ENCODE data around the gene IGF2BP3. TPM values are rescaled to one million over a fixed set of nuclear protein-coding genes. Genes with fewer than 3 reads are reported as not detected.

The IGF2BP3 gene
- total RNA-seq, 1 experiment from 2014 or later: 80.2 TPM

DNA sequence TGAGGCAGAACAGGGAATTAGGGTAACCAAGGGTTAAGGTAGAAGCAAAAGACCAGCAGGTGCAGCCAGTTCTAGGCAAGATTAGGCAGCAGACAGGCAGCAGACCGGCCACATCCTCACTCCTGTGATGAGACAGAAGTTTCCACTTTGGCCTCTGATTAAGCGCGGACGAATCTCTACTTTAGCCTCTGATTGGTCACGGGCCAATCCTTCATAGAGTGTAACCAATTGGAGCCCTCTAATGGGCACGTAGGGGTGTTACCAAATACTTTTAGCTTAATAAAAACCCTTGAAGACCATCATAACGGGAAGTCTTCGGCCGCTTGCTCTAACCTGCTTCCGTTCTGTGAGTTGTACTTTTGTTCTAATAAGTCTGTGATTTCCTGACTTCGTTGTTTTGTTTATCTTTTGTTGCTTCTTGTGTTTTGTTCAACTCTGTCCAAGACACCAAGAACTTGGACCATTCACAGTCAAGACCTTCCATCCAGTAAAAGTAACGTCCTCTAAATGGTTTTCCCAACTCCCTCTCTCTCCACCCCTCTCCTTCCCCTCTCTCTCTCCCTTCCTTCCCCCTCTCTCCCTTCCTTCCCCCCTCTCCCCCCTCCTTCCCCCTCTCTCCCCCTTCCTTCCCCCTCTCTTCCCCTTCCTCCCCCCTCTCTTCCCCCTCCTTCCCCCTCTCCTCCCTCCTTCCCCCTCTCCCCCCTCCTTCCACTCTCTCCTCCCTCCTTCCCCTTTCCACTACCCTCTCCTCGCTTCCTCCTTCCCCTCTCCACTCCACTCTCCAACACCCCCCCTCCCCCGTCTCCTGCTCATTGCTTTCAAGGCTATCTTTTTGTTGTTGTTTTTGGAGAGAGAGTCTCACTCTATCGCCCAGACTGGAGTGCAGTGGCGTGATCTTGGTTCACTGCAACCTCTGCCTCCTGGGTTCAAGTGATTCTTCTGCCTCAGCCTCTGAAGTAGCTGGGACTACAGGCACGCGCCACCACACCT, 184.3 kb downstream of the IGF2BP3 start:
- TF ChIP-seq, protein P1, sequence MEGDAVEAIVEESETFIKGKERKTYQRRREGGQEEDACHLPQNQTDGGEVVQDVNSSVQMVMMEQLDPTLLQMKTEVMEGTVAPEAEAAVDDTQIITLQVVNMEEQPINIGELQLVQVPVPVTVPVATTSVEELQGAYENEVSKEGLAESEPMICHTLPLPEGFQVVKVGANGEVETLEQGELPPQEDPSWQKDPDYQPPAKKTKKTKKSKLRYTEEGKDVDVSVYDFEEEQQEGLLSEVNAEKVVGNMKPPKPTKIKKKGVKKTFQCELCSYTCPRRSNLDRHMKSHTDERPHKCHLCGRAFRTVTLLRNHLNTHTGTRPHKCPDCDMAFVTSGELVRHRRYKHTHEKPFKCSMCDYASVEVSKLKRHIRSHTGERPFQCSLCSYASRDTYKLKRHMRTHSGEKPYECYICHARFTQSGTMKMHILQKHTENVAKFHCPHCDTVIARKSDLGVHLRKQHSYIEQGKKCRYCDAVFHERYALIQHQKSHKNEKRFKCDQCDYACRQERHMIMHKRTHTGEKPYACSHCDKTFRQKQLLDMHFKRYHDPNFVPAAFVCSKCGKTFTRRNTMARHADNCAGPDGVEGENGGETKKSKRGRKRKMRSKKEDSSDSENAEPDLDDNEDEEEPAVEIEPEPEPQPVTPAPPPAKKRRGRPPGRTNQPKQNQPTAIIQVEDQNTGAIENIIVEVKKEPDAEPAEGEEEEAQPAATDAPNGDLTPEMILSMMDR (IDR thresholded peaks at IDR 0.05): no peak
- TF ChIP-seq TCF7L2 (IDR thresholded peaks at IDR 0.05; ENCODE audit: low read depth, low read length) (no peak), SIN3A (IDR thresholded peaks at IDR 0.05; ENCODE audit: borderline replicate concordance, insufficient read depth, low read depth, low read length) (no peak), POLR2AphosphoS5 (IDR thresholded peaks at IDR 0.05; ENCODE audit: low read depth, low read length) (no peak)
- TF ChIP-seq, protein P2, sequence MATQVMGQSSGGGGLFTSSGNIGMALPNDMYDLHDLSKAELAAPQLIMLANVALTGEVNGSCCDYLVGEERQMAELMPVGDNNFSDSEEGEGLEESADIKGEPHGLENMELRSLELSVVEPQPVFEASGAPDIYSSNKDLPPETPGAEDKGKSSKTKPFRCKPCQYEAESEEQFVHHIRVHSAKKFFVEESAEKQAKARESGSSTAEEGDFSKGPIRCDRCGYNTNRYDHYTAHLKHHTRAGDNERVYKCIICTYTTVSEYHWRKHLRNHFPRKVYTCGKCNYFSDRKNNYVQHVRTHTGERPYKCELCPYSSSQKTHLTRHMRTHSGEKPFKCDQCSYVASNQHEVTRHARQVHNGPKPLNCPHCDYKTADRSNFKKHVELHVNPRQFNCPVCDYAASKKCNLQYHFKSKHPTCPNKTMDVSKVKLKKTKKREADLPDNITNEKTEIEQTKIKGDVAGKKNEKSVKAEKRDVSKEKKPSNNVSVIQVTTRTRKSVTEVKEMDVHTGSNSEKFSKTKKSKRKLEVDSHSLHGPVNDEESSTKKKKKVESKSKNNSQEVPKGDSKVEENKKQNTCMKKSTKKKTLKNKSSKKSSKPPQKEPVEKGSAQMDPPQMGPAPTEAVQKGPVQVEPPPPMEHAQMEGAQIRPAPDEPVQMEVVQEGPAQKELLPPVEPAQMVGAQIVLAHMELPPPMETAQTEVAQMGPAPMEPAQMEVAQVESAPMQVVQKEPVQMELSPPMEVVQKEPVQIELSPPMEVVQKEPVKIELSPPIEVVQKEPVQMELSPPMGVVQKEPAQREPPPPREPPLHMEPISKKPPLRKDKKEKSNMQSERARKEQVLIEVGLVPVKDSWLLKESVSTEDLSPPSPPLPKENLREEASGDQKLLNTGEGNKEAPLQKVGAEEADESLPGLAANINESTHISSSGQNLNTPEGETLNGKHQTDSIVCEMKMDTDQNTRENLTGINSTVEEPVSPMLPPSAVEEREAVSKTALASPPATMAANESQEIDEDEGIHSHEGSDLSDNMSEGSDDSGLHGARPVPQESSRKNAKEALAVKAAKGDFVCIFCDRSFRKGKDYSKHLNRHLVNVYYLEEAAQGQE (IDR thresholded peaks at IDR 0.05; ENCODE audit: insufficient read depth in 1 of 2, low read depth in 2 of 2, low read length in 1 of 2): no peak
- in situ Hi-C loops (cut with HindIII; ENCODE audit: low pct_unique_long_range_greater_than_20kb, low sequenced_read_pairs): no loop called here
- DNase-seq (ENCODE audit: low read depth, low spot score): no peak
- BruUV-seq (replicated peaks): no TSS peak
- intact Hi-C loops (cut with micrococcal nuclease; ENCODE audit: unreplicated experiment): no loop called here
- no peaks in the 10 kb centered on the region for H3K4me1 ChIP-seq (ENCODE audit: control insufficient read depth, insufficient read depth, low read length)
- 0 out of 2 replicates have a peak, but pooled peaks have one; percentile 28 for ATAC-seq
- no peaks in the 10 kb centered on the region for H3K27me3 ChIP-seq (ENCODE audit: control insufficient read depth, insufficient read depth, low read length)
- ChIA-PET POLR2A (no interaction called here), CTCF (no interaction called here)
- H3K9me3 ChIP-seq (ENCODE audit: control insufficient read depth, insufficient read depth, low read depth, low read length): no peaks in the 10 kb centered on the region
- H3K27ac ChIP-seq (ENCODE audit: low read length): no peak overlapping the region
- H3K4me3 ChIP-seq (ENCODE audit: low read depth in 2 of 2, low read length in 2 of 2): no peak overlapping the region
- no peaks in the 10 kb centered on the region for H3K36me3 ChIP-seq (ENCODE audit: control insufficient read depth, insufficient read depth, low read length)

DNA sequence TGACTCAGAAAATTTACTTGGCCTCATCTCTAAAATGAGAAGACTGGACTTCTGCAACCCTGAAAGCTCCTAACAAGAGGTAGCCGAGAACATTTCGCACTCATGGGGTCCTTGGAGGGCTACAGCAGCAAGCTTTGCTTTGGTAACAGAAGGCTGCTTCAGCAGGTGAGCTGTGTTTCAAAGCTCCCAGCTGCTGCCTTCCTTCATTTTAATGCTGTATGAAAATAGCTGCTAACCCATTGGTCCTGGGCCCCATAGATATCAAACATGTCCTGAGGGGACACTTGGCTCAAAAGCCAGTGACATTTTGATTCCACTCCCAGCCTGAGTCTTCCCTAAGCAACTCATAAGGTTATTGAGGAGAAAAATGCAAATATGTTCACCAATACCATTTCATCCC, 185.4 kb downstream of the IGF2BP3 start:
- in situ Hi-C loops (cut with HindIII; ENCODE audit: low pct_unique_long_range_greater_than_20kb, low sequenced_read_pairs) (no loop called here), intact Hi-C loops (cut with micrococcal nuclease; ENCODE audit: unreplicated experiment) (no loop called here)
- no peaks in the 10 kb centered on the region for H3K36me3 ChIP-seq (ENCODE audit: control insufficient read depth, insufficient read depth, low read length)
- ATAC-seq (no peak), DNase-seq (ENCODE audit: low read depth, low spot score) (no peak)
- no peaks in the 10 kb centered on the region for H3K4me1 ChIP-seq (ENCODE audit: control insufficient read depth, insufficient read depth, low read length)
- ChIA-PET CTCF (interaction anchor here (0.5 kb wide), 1 partner anchor 50 kb away, joined by 4 read pairs; no protein-coding TSS in a partner anchor), POLR2A (no interaction called here)
- no peak overlapping the region for H3K4me3 ChIP-seq (ENCODE audit: low read depth in 2 of 2, low read length in 2 of 2)
- TF ChIP-seq, protein P2 (IDR thresholded peaks at IDR 0.05; ENCODE audit: insufficient read depth in 1 of 2, low read depth in 2 of 2, low read length in 1 of 2): no peak
- TF ChIP-seq, protein P1 (IDR thresholded peaks at IDR 0.05): no peak
- TF ChIP-seq TCF7L2 (IDR thresholded peaks at IDR 0.05; ENCODE audit: low read depth, low read length): no peak
- no peak for TF ChIP-seq POLR2AphosphoS5 (IDR thresholded peaks at IDR 0.05; ENCODE audit: low read depth, low read length)
- no peak for TF ChIP-seq SIN3A (IDR thresholded peaks at IDR 0.05; ENCODE audit: borderline replicate concordance, insufficient read depth, low read depth, low read length)
- no peaks in the 10 kb centered on the region for H3K27me3 ChIP-seq (ENCODE audit: control insufficient read depth, insufficient read depth, low read length)
- no TSS peak for BruUV-seq (replicated peaks)
- no peaks in the 10 kb centered on the region for H3K9me3 ChIP-seq (ENCODE audit: control insufficient read depth, insufficient read depth, low read depth, low read length)
- H3K27ac ChIP-seq (ENCODE audit: low read length): no peak overlapping the region

Measured in Panc1 (cell line).